BLaER1 (cell line): ENCODE results near the gene PPM1L.

Source experiments
- H3K27ac ChIP-seq: shearing (Covaris generic); formaldehyde crosslinking; 2 replicates; pipeline ENCODE4 v1.8.1; 2022
- H3K27me3 ChIP-seq: shearing (Covaris generic); formaldehyde crosslinking; 2 replicates; pipeline ENCODE4 v1.8.1; 2022
- H3K36me3 ChIP-seq: shearing (Covaris generic); formaldehyde crosslinking; 2 replicates; pipeline ENCODE4 v1.8.1; 2022
- H3K4me1 ChIP-seq: shearing (Covaris generic); formaldehyde crosslinking; 2 replicates; pipeline ENCODE4 v1.8.1; 2022
- H3K4me2 ChIP-seq: shearing (Covaris generic); formaldehyde crosslinking; 2 replicates; pipeline ENCODE4 v1.8.1; 2022
- H3K4me3 ChIP-seq: shearing (Covaris generic); formaldehyde crosslinking; 2 replicates; pipeline ENCODE4 v1.8.1; 2022
- H3K9ac ChIP-seq: shearing (Covaris generic); formaldehyde crosslinking; 2 replicates; pipeline ENCODE4 v1.8.1; 2022
- H3K9me3 ChIP-seq: shearing (Covaris generic); formaldehyde crosslinking; 2 replicates; pipeline ENCODE4 v1.8.1; 2022
- H4K20me1 ChIP-seq: shearing (Covaris generic); formaldehyde crosslinking; 2 replicates; pipeline ENCODE4 v1.8.1; 2022
- Cebpa-rat ChIP-seq: shearing (Covaris generic); IDR thresholded peaks from 2 replicates; pipeline ENCODE4 v1.8.1; 2022

PPM1L gene

GRCh38 chr3:160801386-160802118 is 45.5 kb downstream of the PPM1L start:
- no peaks in the 10 kb centered on the region for H3K27me3 ChIP-seq
- no peak overlapping the region for H3K9ac ChIP-seq
- no peaks in the 10 kb centered on the region for H3K36me3 ChIP-seq
- H4K20me1 ChIP-seq, result no peaks in the 10 kb centered on the region
- no peak for TF ChIP-seq Cebpa-rat
- H3K4me2 ChIP-seq, result no peak overlapping the region
- no peak overlapping the region for H3K4me3 ChIP-seq
- no peak overlapping the region for H3K27ac ChIP-seq
- 0 out of 2 replicates have a peak, but pooled peaks cover 9% of the 10 kb centered on the region for H3K4me1 ChIP-seq
- H3K9me3 ChIP-seq, result no peaks in the 10 kb centered on the region

DNA sequence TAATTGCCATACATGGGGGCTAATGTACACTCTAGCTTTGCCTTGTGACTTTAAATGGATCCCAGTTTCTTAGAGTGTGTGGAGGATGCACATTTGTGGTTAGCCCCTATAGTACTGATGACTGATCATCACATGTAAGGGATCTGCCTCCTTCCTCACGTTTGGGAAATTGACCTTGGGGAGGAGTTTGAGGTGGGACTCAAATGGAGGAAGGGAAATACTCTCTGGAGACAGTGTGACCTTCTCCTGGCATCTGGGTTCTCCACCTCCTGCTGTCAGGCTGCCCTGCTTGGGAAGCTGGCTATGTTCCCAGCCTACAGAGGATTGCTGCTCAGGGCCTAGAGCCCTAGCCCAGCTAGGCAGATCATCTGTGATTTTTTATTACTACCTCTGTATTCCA is 48.7 kb downstream of the PPM1L start:
- TF ChIP-seq Cebpa-rat, result no peak
- H3K36me3 ChIP-seq, result no peaks in the 10 kb centered on the region
- H4K20me1 ChIP-seq, result peaks cover 17% of the 10 kb centered on the region
- H3K4me3 ChIP-seq, result no peak overlapping the region
- no peak overlapping the region for H3K9ac ChIP-seq
- H3K9me3 ChIP-seq, result no peaks in the 10 kb centered on the region
- peaks cover 26% of the 10 kb centered on the region for H3K4me1 ChIP-seq
- H3K27ac ChIP-seq, result no peak overlapping the region
- H3K4me2 ChIP-seq, result no peak overlapping the region
- no peaks in the 10 kb centered on the region for H3K27me3 ChIP-seq

DNA sequence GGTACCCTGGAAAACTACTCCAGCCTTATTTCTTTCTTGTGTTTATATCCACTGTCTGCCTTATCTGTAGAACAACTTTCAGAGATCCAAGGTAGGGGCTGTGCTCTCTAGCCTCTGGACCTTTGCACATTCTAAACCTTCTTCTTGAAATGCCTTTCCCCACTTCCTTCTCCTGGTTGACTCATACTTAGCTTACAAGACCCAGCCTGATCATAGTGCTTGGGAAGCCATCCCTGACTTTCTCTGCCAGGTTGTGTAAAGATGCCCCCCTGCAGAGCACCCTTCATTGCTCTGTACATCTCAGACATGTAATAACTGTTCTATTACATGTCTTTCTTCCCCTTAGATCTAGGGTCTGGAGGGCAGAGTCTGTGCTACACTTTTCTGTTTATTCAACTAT is 50.1 kb downstream of the PPM1L start:
- TF ChIP-seq Cebpa-rat, result no peak
- H3K4me3 ChIP-seq, result no peak overlapping the region
- H4K20me1 ChIP-seq, result peaks cover 30% of the 10 kb centered on the region
- no peaks in the 10 kb centered on the region for H3K36me3 ChIP-seq
- no peak overlapping the region for H3K4me2 ChIP-seq
- H3K9ac ChIP-seq, result no peak overlapping the region
- no peak overlapping the region for H3K27ac ChIP-seq
- no peaks in the 10 kb centered on the region for H3K27me3 ChIP-seq
- peaks cover 38% of the 10 kb centered on the region for H3K4me1 ChIP-seq
- no peaks in the 10 kb centered on the region for H3K9me3 ChIP-seq

DNA sequence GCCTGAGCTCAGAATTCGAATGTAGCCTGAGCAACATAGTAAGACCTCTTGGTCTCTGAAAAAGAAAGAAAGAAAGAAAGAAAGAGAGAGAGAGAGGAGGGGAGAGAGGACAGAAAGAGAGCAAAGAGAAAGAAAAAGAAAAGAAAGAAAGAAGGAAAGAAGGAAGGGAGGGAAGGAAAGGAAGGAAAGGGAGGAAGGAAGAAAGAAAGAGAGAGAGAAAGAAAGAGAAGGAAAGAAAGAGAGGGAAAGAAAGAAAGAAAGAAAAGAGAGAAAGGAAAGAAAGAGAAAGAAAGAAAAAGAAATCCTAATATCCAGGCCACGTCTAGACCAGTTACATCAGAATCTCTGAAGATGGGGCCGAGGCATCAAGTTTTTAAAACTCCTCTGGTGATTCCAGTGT is 50.7 kb downstream of the PPM1L start:
- no peak overlapping the region for H3K9ac ChIP-seq
- H3K4me1 ChIP-seq, result peaks cover 32% of the 10 kb centered on the region
- no peak overlapping the region for H3K4me3 ChIP-seq
- TF ChIP-seq Cebpa-rat, result no peak
- H3K27me3 ChIP-seq, result no peaks in the 10 kb centered on the region
- no peaks in the 10 kb centered on the region for H3K9me3 ChIP-seq
- no peaks in the 10 kb centered on the region for H3K36me3 ChIP-seq
- H3K27ac ChIP-seq, result no peak overlapping the region
- peaks cover 36% of the 10 kb centered on the region for H4K20me1 ChIP-seq
- H3K4me2 ChIP-seq, result no peak overlapping the region

DNA sequence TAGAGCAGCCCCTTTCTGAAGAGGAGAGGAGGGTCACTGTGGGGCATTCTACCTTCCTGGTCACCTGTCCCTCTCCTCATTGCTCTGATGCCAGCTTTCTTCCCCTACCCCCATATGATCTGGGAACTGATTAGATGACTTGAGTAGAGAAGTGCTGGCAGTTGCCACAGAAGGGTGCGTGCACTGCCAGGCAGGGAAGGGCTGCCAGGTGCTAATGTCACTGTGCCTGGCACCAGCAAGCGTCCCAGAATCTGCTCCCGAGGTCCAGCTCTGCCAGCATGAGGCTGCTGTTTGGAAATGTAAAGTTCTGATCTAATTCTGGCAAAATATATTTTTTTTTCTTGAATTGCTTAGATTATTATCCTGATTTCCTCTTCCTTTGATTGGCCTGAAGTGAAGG is 52.8 kb downstream of the PPM1L start:
- Histone ChIP-seq H3K9ac (no peak overlapping the region), H3K4me2 (peak overlapping the region; percentile 8; the same call in 1 of the 2 replicates), H3K4me1 (peaks cover 29% of the 10 kb centered on the region), H3K4me3 (no peak overlapping the region), H3K36me3 (no peaks in the 10 kb centered on the region), H3K9me3 (no peaks in the 10 kb centered on the region), H4K20me1 (peaks cover 47% of the 10 kb centered on the region), H3K27ac (0 out of 2 replicates have a peak overlapping the region, but pooled peaks have one; percentile 7), H3K27me3 (no peaks in the 10 kb centered on the region)
- no peak for TF ChIP-seq Cebpa-rat

DNA sequence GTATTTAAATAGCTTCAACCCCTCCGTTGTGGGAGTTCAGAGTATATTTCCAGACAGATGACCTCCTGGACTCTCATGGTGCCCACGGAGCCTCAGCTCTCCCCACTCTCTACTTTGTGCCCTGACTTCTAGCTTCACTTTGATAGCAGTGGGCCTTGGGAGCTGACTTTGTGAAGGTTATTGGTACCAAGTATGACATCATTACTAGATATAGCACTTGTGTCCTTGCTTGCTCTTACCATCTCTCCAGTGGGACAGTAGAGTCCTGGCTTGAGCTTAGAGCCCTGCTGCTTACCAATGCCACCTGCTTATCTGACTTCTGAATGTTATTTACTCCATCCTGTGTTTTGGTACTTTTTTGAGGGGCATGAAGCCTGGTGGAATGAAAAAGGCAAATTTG is 53.4 kb downstream of the PPM1L start:
- Histone ChIP-seq H3K27me3 (no peaks in the 10 kb centered on the region), H3K9ac (no peak overlapping the region), H3K4me3 (no peak overlapping the region), H3K9me3 (no peaks in the 10 kb centered on the region), H3K36me3 (no peaks in the 10 kb centered on the region), H3K27ac (peak overlapping the region; percentile 31), H4K20me1 (peaks cover 47% of the 10 kb centered on the region), H3K4me1 (peaks cover 29% of the 10 kb centered on the region), H3K4me2 (peak overlapping the region; percentile 54)
- TF ChIP-seq Cebpa-rat, result no peak

DNA sequence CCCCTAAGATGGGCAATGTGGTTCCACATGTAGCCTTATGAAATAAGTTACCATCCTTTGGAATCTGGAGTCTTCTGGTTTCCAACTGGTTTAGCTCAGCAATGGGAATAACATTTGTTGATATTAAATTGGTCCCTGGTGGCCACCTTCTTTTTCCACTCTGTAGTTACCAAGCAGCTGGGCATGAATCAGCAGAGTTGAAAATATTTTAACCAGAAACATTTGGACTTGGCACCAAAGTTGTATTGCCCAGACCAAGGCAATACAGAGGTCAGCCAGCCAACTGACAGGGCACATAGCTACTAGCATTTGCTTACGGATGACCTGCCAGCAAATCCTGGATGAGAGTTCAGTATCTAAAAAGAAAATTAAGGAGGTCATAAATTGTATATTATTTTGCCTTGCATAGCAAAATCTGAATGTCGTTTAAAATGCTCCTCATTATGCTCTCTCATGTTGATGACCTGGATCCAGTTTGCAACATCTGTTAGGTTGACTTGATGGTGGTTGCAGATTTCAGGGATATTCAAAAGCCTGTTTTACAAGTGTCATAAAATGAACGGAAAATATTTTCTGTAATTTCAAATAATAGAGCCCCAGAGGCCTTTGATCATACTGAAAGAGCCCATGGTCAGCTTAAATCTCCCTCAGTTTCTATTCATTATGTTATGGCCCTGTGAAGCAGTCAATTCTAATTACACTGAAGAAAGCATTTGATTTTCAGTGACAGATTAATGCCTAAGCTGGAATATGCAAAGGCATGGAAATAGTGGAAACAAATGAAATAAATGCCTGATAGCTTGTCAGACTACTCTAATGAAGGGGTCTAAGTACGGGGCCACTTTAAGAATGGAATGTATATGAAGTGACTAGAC is 54.6 kb downstream of the PPM1L start:
- Histone ChIP-seq H3K27me3 (no peaks in the 10 kb centered on the region), H3K4me3 (no peak overlapping the region), H3K36me3 (no peaks in the 10 kb centered on the region), H3K4me2 (peak overlapping the region; percentile 54), H3K9ac (no peak overlapping the region), H3K4me1 (peaks cover 29% of the 10 kb centered on the region), H4K20me1 (peaks cover 47% of the 10 kb centered on the region), H3K27ac (peak overlapping the region; percentile 20; the same call in 1 of the 2 replicates), H3K9me3 (no peaks in the 10 kb centered on the region)
- no peak for TF ChIP-seq Cebpa-rat

DNA sequence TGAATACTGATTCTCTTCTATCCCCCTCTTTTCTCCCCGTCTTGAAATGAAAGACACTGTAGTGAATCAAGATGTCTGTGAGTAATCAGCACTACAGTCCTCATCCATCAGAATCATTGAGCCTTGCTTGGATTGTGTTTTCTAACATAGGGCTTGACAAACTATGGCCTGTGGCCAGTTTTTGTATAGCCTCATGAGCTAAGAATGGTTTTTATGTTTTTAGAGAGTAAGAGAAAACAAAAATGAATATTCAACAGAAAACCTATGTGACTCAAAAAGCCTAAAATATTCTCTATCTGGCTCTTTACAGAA is 55.2 kb downstream of the PPM1L start:
- no peaks in the 10 kb centered on the region for H3K9me3 ChIP-seq
- no peak overlapping the region for H3K4me3 ChIP-seq
- no peak overlapping the region for H3K9ac ChIP-seq
- no peak for TF ChIP-seq Cebpa-rat
- H3K36me3 ChIP-seq, result no peaks in the 10 kb centered on the region
- H3K27me3 ChIP-seq, result no peaks in the 10 kb centered on the region
- H3K4me1 ChIP-seq, result peaks cover 29% of the 10 kb centered on the region
- H3K27ac ChIP-seq, result no peak overlapping the region
- H4K20me1 ChIP-seq, result peaks cover 47% of the 10 kb centered on the region
- no peak overlapping the region for H3K4me2 ChIP-seq

DNA sequence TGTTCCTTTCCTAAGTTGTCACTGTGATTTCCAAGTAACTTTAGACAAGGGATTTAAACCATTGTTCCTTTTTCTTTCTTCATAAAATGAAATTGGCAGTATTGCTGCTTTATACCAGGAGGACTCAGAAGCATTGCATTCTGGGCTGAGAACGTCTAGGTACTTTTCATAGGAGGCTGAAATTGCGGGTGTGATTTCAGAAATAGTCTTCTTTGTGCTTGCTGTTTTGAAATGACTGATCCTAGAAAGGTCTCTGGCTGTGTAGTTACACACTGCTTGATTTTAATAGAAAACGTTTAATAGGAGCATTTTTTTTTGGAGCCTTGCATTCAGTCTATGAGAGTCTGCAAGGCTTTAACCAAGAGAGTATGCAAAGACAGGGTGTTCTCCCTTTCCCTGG is 56.3 kb downstream of the PPM1L start:
- H3K4me3 ChIP-seq, result no peak overlapping the region
- peaks cover 43% of the 10 kb centered on the region for H4K20me1 ChIP-seq
- H3K9me3 ChIP-seq, result no peaks in the 10 kb centered on the region
- no peaks in the 10 kb centered on the region for H3K27me3 ChIP-seq
- no peak overlapping the region for H3K4me2 ChIP-seq
- no peaks in the 10 kb centered on the region for H3K36me3 ChIP-seq
- no peak for TF ChIP-seq Cebpa-rat
- peaks cover 29% of the 10 kb centered on the region for H3K4me1 ChIP-seq
- no peak overlapping the region for H3K9ac ChIP-seq
- no peak overlapping the region for H3K27ac ChIP-seq

GRCh38 chr3:160815280-160815679 is 59.2 kb downstream of the PPM1L start:
- H3K9me3 ChIP-seq, result no peaks in the 10 kb centered on the region
- no peak overlapping the region for H3K4me3 ChIP-seq
- no peak overlapping the region for H3K9ac ChIP-seq
- peaks cover 24% of the 10 kb centered on the region for H4K20me1 ChIP-seq
- no peak for TF ChIP-seq Cebpa-rat
- H3K4me2 ChIP-seq, result no peak overlapping the region
- peaks cover 6% of the 10 kb centered on the region for H3K4me1 ChIP-seq
- H3K27ac ChIP-seq, result no peak overlapping the region
- no peaks in the 10 kb centered on the region for H3K27me3 ChIP-seq
- no peaks in the 10 kb centered on the region for H3K36me3 ChIP-seq
